ENCODE data around the gene TNRC6B. TPM values are rescaled to one million over a fixed set of nuclear protein-coding genes. Genes with fewer than 3 reads are reported as not detected.

Gene TNRC6B
- total and polyA plus RNA-seq, 2 of the 13 experiments (the other 11 are each of a cell fraction or from before 2014, with no cell fraction given), result 8.9 to 13.2 TPM

- no peak overlapping the region for H3K9ac ChIP-seq (ENCODE audit: insufficient read depth, low read depth, low read length)
- TSS peak; percentile 43 for BruUV-seq (replicated peaks)
- H3K27ac ChIP-seq (ENCODE audit: extremely low read length, insufficient read depth, low read length), result no peak overlapping the region
- FAIRE-seq (no peak), ATAC-seq (no peak), DNase-seq (ENCODE audit: low spot score) (no peak)
- intact Hi-C loops (cut with micrococcal nuclease; ENCODE audit: unreplicated experiment), result loop anchor here (2.0 kb wide), 1 partner anchor 19 kb away; the partner anchor contains the start of gene TNRC6B
- POLR2A ChIA-PET, result interaction anchor here (1.8 kb wide), 1 partner anchor 20 kb away, joined by 7 read pairs; the partner anchor contains the start of gene TNRC6B
- CTCF ChIA-PET (ENCODE audit: low intra/inter-chr PET ratio, low total read pairs), result no interaction called here
- no peak overlapping the region for H3K4me2 ChIP-seq (ENCODE audit: low read depth, low read length)
- no peaks in the 10 kb centered on the region for H3K9me3 ChIP-seq (ENCODE audit: low read length)
- H3K4me3 ChIP-seq (replicated peaks in 1 of 3; ENCODE audit: insufficient read depth in 1 of 3, low read depth in 2 of 3, low read length in 3 of 3), result no peak overlapping the region
- H3K79me2 ChIP-seq (ENCODE audit: insufficient read depth, low read length), result no peaks in the 10 kb centered on the region
- no peaks in the 10 kb centered on the region; a peak in 1 of 5 replicates for H3K27me3 ChIP-seq (ENCODE audit: control insufficient read depth in 1 of 2, insufficient read depth in 2 of 2, low read length in 2 of 2)
- no peak overlapping the region for H2AFZ ChIP-seq (ENCODE audit: low read length)
- H4K20me1 ChIP-seq (ENCODE audit: insufficient read depth, low read length), result peaks cover 25% of the 10 kb centered on the region
- no peaks in the 10 kb centered on the region for H3K36me3 ChIP-seq (replicated peaks in 1 of 2; ENCODE audit: control insufficient read depth in 1 of 2, insufficient read depth in 2 of 2, low read length in 2 of 2)
- in situ Hi-C loops (cut with HindIII; ENCODE audit: extremely low pct_ligation_motif_present, low pct_unique_long_range_greater_than_20kb), result no loop called here
- 92% methylated on average over 4 of the region's 4 CpGs for WGBS (ENCODE audit: low lambda C conversion rate)
- TF ChIP-seq THAP11 (CRISPR knock-in tag; IDR thresholded peaks at IDR 0.05) (no peak), MAFF (IDR thresholded peaks at IDR 0.05; ENCODE audit: low read depth, low read length) (peak; percentile 27; the same call in 1 of the 2 replicates), AHDC1 (CRISPR knock-in tag; IDR thresholded peaks at IDR 0.05; ENCODE audit: borderline replicate concordance) (no peak), MAFK (conservative IDR thresholded peaks at IDR 0.05 in 1 of 2, IDR thresholded peaks at IDR 0.05 in 1 of 2; ENCODE audit: low read length in 2 of 2) (peak in 1 of 2 experiments; percentile 47; a peak in 2 of 4 replicates), ZNF670 (CRISPR knock-in tag; IDR thresholded peaks at IDR 0.05; ENCODE audit: borderline replicate concordance) (no peak)
- peaks cover 18% of the 10 kb centered on the region for H3K4me1 ChIP-seq (ENCODE audit: insufficient read depth, low read length)
These were observed 20.3 kb upstream of the TNRC6B start for GRCh38 chr22:40157330-40157945.
